Prostate gland (tissue), 2 donors: ENCODE results near the gene KLF4. TPM values are rescaled to one million over a fixed set of nuclear protein-coding genes. Genes with fewer than 3 reads are reported as not detected.

Source experiments
- DNase-seq: peaks from one replicate; pipeline ENCODE4 v3.0.0-alpha.2; 2019; ENCODE audit warnings: low spot score
- H3K27ac ChIP-seq, 2 donors: fragments of 200-600 bp; sonication (generic); 2 replicates each; pipeline ENCODE4 v1.5.1; 2017 to 2019
- H3K27me3 ChIP-seq: fragments of 200-600 bp; sonication (generic); replicated peaks from 2 replicates; pipeline ENCODE4 v1.5.1; 2019; ENCODE audit not compliant: insufficient read depth
- H3K36me3 ChIP-seq, 2 donors: fragments of 200-600 bp; sonication (generic); 1 replicate in 1 of 2; 2 replicates in 1 of 2; pipeline versions ENCODE4 v1.5.1 to v1.8.1; 2017 to 2019
- H3K4me1 ChIP-seq: fragments of 200-600 bp; sonication (generic); replicated peaks from 2 replicates; pipeline ENCODE4 v1.5.1; 2019
- H3K4me3 ChIP-seq, 2 donors: fragments of 200-600 bp; sonication (generic); 2 replicates each; pipeline ENCODE4 v1.5.1; 2017 to 2019
- H3K9me3 ChIP-seq: fragments of 200-600 bp; sonication (generic); 2 replicates; pipeline ENCODE4 v1.5.1; 2017
- CTCF ChIP-seq, 4 experiments: fragments of 200-600 bp in 2 of 4; fragments of 450-650 bp in 2 of 4; sonication (generic) in 2 of 4; IDR thresholded peaks; 1 replicate in 3 of 4; 2 replicates in 1 of 4; pipeline ENCODE4 v1.5.1; 2016 to 2019; ENCODE audit warnings: antibody characterized with exemption in 4 of 4, mild to moderate bottlenecking in 2 of 4, moderate library complexity in 2 of 4
- POLR2A ChIP-seq: fragments of 450-650 bp; IDR thresholded peaks from one replicate; pipeline ENCODE4 v1.6.1; 2016; ENCODE audit warnings: antibody characterized with exemption, mild to moderate bottlenecking
- POLR2AphosphoS5 ChIP-seq: sonication (generic); formaldehyde crosslinking; IDR thresholded peaks from one replicate; pipeline ENCODE4 v1.6.1; 2017; ENCODE audit warnings: antibody characterized with exemption
- WGBS: methylation state at CpG from one replicate; pipeline ENCODE4 v1.1.5; 2018; 5-methylcytosine and 5-hydroxymethylcytosine counted together
- intact Hi-C: fragments of 100-400 bp; cut with DNase I; formaldehyde crosslinking; loops from one replicate; pipeline ENCODE4 v1.14.2; 2022
- total RNA-seq, 2 donors: library from RNA; depleted of rRNA; stranded (reverse); fragments of >200 nt; gene quantifications; one replicate each; pipeline ENCODE4 v1.1.0, GENCODE V29; 2016

The KLF4 gene
- total RNA-seq, 2 donors from 2014 or later: 41.4 to 50.0 TPM

- H3K27ac ChIP-seq: peak overlapping the region; percentile 26 to 65
- intact Hi-C loops: no loop called here
- H3K4me3 ChIP-seq: no peak overlapping the region
- no peaks in the 10 kb centered on the region for H3K27me3 ChIP-seq
- no peaks in the 10 kb centered on the region for H3K36me3 ChIP-seq
- no peaks in the 10 kb centered on the region for H3K4me1 ChIP-seq
- H3K9me3 ChIP-seq: no peaks in the 10 kb centered on the region
- TF ChIP-seq POLR2A (no peak), CTCF (IDR thresholded peaks at IDR 0.05) (no peak), POLR2AphosphoS5 (no peak)
- WGBS: 93% methylated on average over 1 of the region's 1 CpG
- DNase-seq: no peak
These were observed 45.8 kb downstream of the KLF4 start for GRCh38 chr9:107443786-107444185.

- no peak for TF ChIP-seq POLR2A
- no peak for TF ChIP-seq CTCF (IDR thresholded peaks at IDR 0.05)
- TF ChIP-seq POLR2AphosphoS5: no peak
- Histone ChIP-seq H3K27me3 (no peaks in the 10 kb centered on the region), H3K4me1 (no peaks in the 10 kb centered on the region), H3K4me3 (no peak overlapping the region), H3K27ac (peak overlapping the region; percentile 31 to 56), H3K9me3 (no peaks in the 10 kb centered on the region), H3K36me3 (no peaks in the 10 kb centered on the region)
- intact Hi-C loops: no loop called here
- no peak for DNase-seq
- 54% methylated on average over 3 of the region's 3 CpGs for WGBS
These were observed 49.5 kb downstream of the KLF4 start for GRCh38 chr9:107439991-107440456.

GRCh38 chr9:107438211-107439031, 51.1 kb downstream of the KLF4 start:
- 54% methylated on average over 7 of the region's 7 CpGs for WGBS
- Histone ChIP-seq H3K36me3 (no peaks in the 10 kb centered on the region), H3K4me3 (no peak overlapping the region), H3K27me3 (no peaks in the 10 kb centered on the region), H3K4me1 (no peaks in the 10 kb centered on the region), H3K27ac (peak overlapping the region in 1 of 2 donors; percentile 0), H3K9me3 (no peaks in the 10 kb centered on the region)
- TF ChIP-seq CTCF (IDR thresholded peaks at IDR 0.05) (no peak), POLR2AphosphoS5 (no peak), POLR2A (no peak)
- no peak for DNase-seq
- intact Hi-C loops: no loop called here

GRCh38 chr9:107437716-107438115, 51.9 kb downstream of the KLF4 start:
- Histone ChIP-seq H3K36me3 (no peaks in the 10 kb centered on the region), H3K27ac (no peak overlapping the region), H3K27me3 (no peaks in the 10 kb centered on the region), H3K4me3 (no peak overlapping the region), H3K9me3 (no peaks in the 10 kb centered on the region), H3K4me1 (no peaks in the 10 kb centered on the region)
- TF ChIP-seq POLR2AphosphoS5: no peak
- TF ChIP-seq CTCF (IDR thresholded peaks at IDR 0.05): no peak
- TF ChIP-seq POLR2A: no peak
- WGBS: 88% methylated on average over 6 of the region's 6 CpGs
- DNase-seq: no peak
- intact Hi-C loops: no loop called here

- WGBS: 90% methylated on average over 1 of the region's 1 CpG
- no peaks in the 10 kb centered on the region for H3K9me3 ChIP-seq
- TF ChIP-seq POLR2A (no peak), CTCF (IDR thresholded peaks at IDR 0.05) (no peak), POLR2AphosphoS5 (no peak)
- intact Hi-C loops: no loop called here
- no peaks in the 10 kb centered on the region for H3K36me3 ChIP-seq
- no peak overlapping the region for H3K4me3 ChIP-seq
- H3K27me3 ChIP-seq: no peaks in the 10 kb centered on the region
- DNase-seq: no peak
- no peak overlapping the region for H3K27ac ChIP-seq
- peaks cover 3% of the 10 kb centered on the region for H3K4me1 ChIP-seq
These were observed 54.2 kb downstream of the KLF4 start for GRCh38 chr9:107435415-107435814.
